Measurements from ENCODE around the gene NXPH1.

NXPH1 gene

GRCh38 chr7:8751557-8752231 is 318.3 kb downstream of the NXPH1 start:
- no peak overlapping the region for H3K23ac ChIP-seq (ENCODE audit: low read length)
- H2BK12ac ChIP-seq (ENCODE audit: low read length), result no peak overlapping the region
- H4K91ac ChIP-seq (ENCODE audit: low read depth, low read length), result no peak overlapping the region
- H3K27me3 ChIP-seq (ENCODE audit: insufficient read depth, low read length), result no peaks in the 10 kb centered on the region
- WGBS (ENCODE audit: extremely low coverage, insufficient coverage, insufficient read length), result no CpG with 5 or more reads among the region's 4 CpGs
- no peak overlapping the region for H2BK120ac ChIP-seq (ENCODE audit: insufficient read depth, low read length, poor library complexity)
- no peak overlapping the region for H2BK5ac ChIP-seq (ENCODE audit: low read depth, low read length, poor library complexity)
- no peaks in the 10 kb centered on the region for H3K9me3 ChIP-seq (ENCODE audit: insufficient read depth, low read depth, low read length)
- no peak for DNase-seq
- no peak overlapping the region for H2AFZ ChIP-seq (ENCODE audit: insufficient read depth, low read length, poor library complexity)
- H4K8ac ChIP-seq (ENCODE audit: low read depth, low read length), result no peak overlapping the region
- no peak overlapping the region for H3K14ac ChIP-seq (ENCODE audit: low read length)
- no peak overlapping the region for H3K4me3 ChIP-seq (ENCODE audit: low read depth, low read length)
- H3K18ac ChIP-seq (ENCODE audit: low read length), result no peak overlapping the region
- H3K4ac ChIP-seq (ENCODE audit: low read depth, low read length), result no peak overlapping the region
- H3K27ac ChIP-seq (ENCODE audit: low read depth, low read length), result no peak overlapping the region
- H2AK5ac ChIP-seq (ENCODE audit: low read length), result no peak overlapping the region
- H3K9ac ChIP-seq (ENCODE audit: low read length), result no peak overlapping the region
- no peak overlapping the region for H3K4me2 ChIP-seq (ENCODE audit: low read length)
- no peaks in the 10 kb centered on the region for H3K79me2 ChIP-seq (ENCODE audit: control insufficient read depth, insufficient read depth, low read length, poor library complexity)
- no peaks in the 10 kb centered on the region for H3K79me1 ChIP-seq (ENCODE audit: low read length)
- no peak overlapping the region for H4K12ac ChIP-seq (ENCODE audit: low read depth, low read length)
- H3K36me3 ChIP-seq (ENCODE audit: control insufficient read depth in 1 of 2, insufficient read depth in 2 of 2, low read length in 2 of 2), result no peaks in the 10 kb centered on the region
- H3K4me1 ChIP-seq (ENCODE audit: control insufficient read depth in 1 of 2, insufficient read depth in 2 of 2, low read length in 2 of 2), result no peaks in the 10 kb centered on the region

GRCh38 chr7:8753355-8753754 is 319.9 kb downstream of the NXPH1 start:
- Histone ChIP-seq H3K27ac (ENCODE audit: low read depth, low read length) (no peak overlapping the region), H3K79me1 (ENCODE audit: low read length) (no peaks in the 10 kb centered on the region), H3K9me3 (ENCODE audit: insufficient read depth, low read depth, low read length) (no peaks in the 10 kb centered on the region), H3K14ac (ENCODE audit: low read length) (no peak overlapping the region), H3K4me3 (ENCODE audit: low read depth, low read length) (no peak overlapping the region), H4K91ac (ENCODE audit: low read depth, low read length) (no peak overlapping the region), H2AFZ (ENCODE audit: insufficient read depth, low read length, poor library complexity) (no peak overlapping the region), H3K18ac (ENCODE audit: low read length) (no peak overlapping the region), H3K9ac (ENCODE audit: low read length) (no peak overlapping the region), H2BK12ac (ENCODE audit: low read length) (no peak overlapping the region), H3K79me2 (ENCODE audit: control insufficient read depth, insufficient read depth, low read length, poor library complexity) (no peaks in the 10 kb centered on the region), H3K36me3 (ENCODE audit: control insufficient read depth in 1 of 2, insufficient read depth in 2 of 2, low read length in 2 of 2) (no peaks in the 10 kb centered on the region), H2BK5ac (ENCODE audit: low read depth, low read length, poor library complexity) (no peak overlapping the region), H3K4ac (ENCODE audit: low read depth, low read length) (no peak overlapping the region), H3K23ac (ENCODE audit: low read length) (no peak overlapping the region), H2AK5ac (ENCODE audit: low read length) (no peak overlapping the region), H2BK120ac (ENCODE audit: insufficient read depth, low read length, poor library complexity) (no peak overlapping the region), H3K4me1 (ENCODE audit: control insufficient read depth in 1 of 2, insufficient read depth in 2 of 2, low read length in 2 of 2) (no peaks in the 10 kb centered on the region), H4K12ac (ENCODE audit: low read depth, low read length) (no peak overlapping the region), H3K4me2 (ENCODE audit: low read length) (no peak overlapping the region), H4K8ac (ENCODE audit: low read depth, low read length) (no peak overlapping the region), H3K27me3 (ENCODE audit: insufficient read depth, low read length) (no peaks in the 10 kb centered on the region)
- DNase-seq, result no peak
- no CpG with 5 or more reads among the region's 3 CpGs for WGBS (ENCODE audit: extremely low coverage, insufficient coverage, insufficient read length)

GRCh38 chr7:8761731-8762130 is 328.3 kb downstream of the NXPH1 start:
- H3K4me3 ChIP-seq (ENCODE audit: low read depth, low read length), result no peak overlapping the region

GRCh38 chr7:8762803-8763202 is 329.4 kb downstream of the NXPH1 start:
- no peak overlapping the region for H3K27ac ChIP-seq (ENCODE audit: low read depth, low read length)

More at GRCh38 chr7:8761731-8762130, 328.3 kb downstream of the NXPH1 start:
- H3K79me2 ChIP-seq (ENCODE audit: control insufficient read depth, insufficient read depth, low read length, poor library complexity), result no peaks in the 10 kb centered on the region
- no peak overlapping the region for H2BK5ac ChIP-seq (ENCODE audit: low read depth, low read length, poor library complexity)
- no CpG with 5 or more reads among the region's 1 CpG for WGBS (ENCODE audit: extremely low coverage, insufficient coverage, insufficient read length)
- H3K79me1 ChIP-seq (ENCODE audit: low read length), result no peaks in the 10 kb centered on the region
- no peak overlapping the region for H3K4ac ChIP-seq (ENCODE audit: low read depth, low read length)
- H3K23ac ChIP-seq (ENCODE audit: low read length), result no peak overlapping the region
- H3K18ac ChIP-seq (ENCODE audit: low read length), result no peak overlapping the region
- no peaks in the 10 kb centered on the region for H3K4me1 ChIP-seq (ENCODE audit: control insufficient read depth in 1 of 2, insufficient read depth in 2 of 2, low read length in 2 of 2)
- no peak overlapping the region for H2BK120ac ChIP-seq (ENCODE audit: insufficient read depth, low read length, poor library complexity)
- H3K14ac ChIP-seq (ENCODE audit: low read length), result no peak overlapping the region
- H3K36me3 ChIP-seq (ENCODE audit: control insufficient read depth in 1 of 2, insufficient read depth in 2 of 2, low read length in 2 of 2), result no peaks in the 10 kb centered on the region
- no peak overlapping the region for H2BK12ac ChIP-seq (ENCODE audit: low read length)
- H3K27me3 ChIP-seq (ENCODE audit: insufficient read depth, low read length), result no peaks in the 10 kb centered on the region
- H2AK5ac ChIP-seq (ENCODE audit: low read length), result no peak overlapping the region
- no peak overlapping the region for H4K91ac ChIP-seq (ENCODE audit: low read depth, low read length)
- no peak overlapping the region for H3K9ac ChIP-seq (ENCODE audit: low read length)
- no peak overlapping the region for H3K4me2 ChIP-seq (ENCODE audit: low read length)
- no peaks in the 10 kb centered on the region for H3K9me3 ChIP-seq (ENCODE audit: insufficient read depth, low read depth, low read length)
- no peak overlapping the region for H4K12ac ChIP-seq (ENCODE audit: low read depth, low read length)
- no peak overlapping the region for H2AFZ ChIP-seq (ENCODE audit: insufficient read depth, low read length, poor library complexity)
- H4K8ac ChIP-seq (ENCODE audit: low read depth, low read length), result no peak overlapping the region
- no peak overlapping the region for H3K27ac ChIP-seq (ENCODE audit: low read depth, low read length)
- DNase-seq, result no peak

More at GRCh38 chr7:8762803-8763202, 329.4 kb downstream of the NXPH1 start:
- H3K4ac ChIP-seq (ENCODE audit: low read depth, low read length), result no peak overlapping the region
- no peak overlapping the region for H4K8ac ChIP-seq (ENCODE audit: low read depth, low read length)
- no CpG with 5 or more reads among the region's 9 CpGs for WGBS (ENCODE audit: extremely low coverage, insufficient coverage, insufficient read length)
- H4K91ac ChIP-seq (ENCODE audit: low read depth, low read length), result no peak overlapping the region
- no peaks in the 10 kb centered on the region for H3K36me3 ChIP-seq (ENCODE audit: control insufficient read depth in 1 of 2, insufficient read depth in 2 of 2, low read length in 2 of 2)
- no peak overlapping the region for H3K23ac ChIP-seq (ENCODE audit: low read length)
- H3K27me3 ChIP-seq (ENCODE audit: insufficient read depth, low read length), result no peaks in the 10 kb centered on the region
- no peak overlapping the region for H3K14ac ChIP-seq (ENCODE audit: low read length)
- no peaks in the 10 kb centered on the region for H3K79me2 ChIP-seq (ENCODE audit: control insufficient read depth, insufficient read depth, low read length, poor library complexity)
- H2AK5ac ChIP-seq (ENCODE audit: low read length), result no peak overlapping the region
- H2BK12ac ChIP-seq (ENCODE audit: low read length), result no peak overlapping the region
- H3K79me1 ChIP-seq (ENCODE audit: low read length), result no peaks in the 10 kb centered on the region
- no peak overlapping the region for H3K9ac ChIP-seq (ENCODE audit: low read length)
- no peak for DNase-seq
- no peaks in the 10 kb centered on the region for H3K9me3 ChIP-seq (ENCODE audit: insufficient read depth, low read depth, low read length)
- H2AFZ ChIP-seq (ENCODE audit: insufficient read depth, low read length, poor library complexity), result no peak overlapping the region
- no peak overlapping the region for H2BK120ac ChIP-seq (ENCODE audit: insufficient read depth, low read length, poor library complexity)
- no peaks in the 10 kb centered on the region for H3K4me1 ChIP-seq (ENCODE audit: control insufficient read depth in 1 of 2, insufficient read depth in 2 of 2, low read length in 2 of 2)
- no peak overlapping the region for H3K4me2 ChIP-seq (ENCODE audit: low read length)
- H4K12ac ChIP-seq (ENCODE audit: low read depth, low read length), result no peak overlapping the region
- no peak overlapping the region for H3K18ac ChIP-seq (ENCODE audit: low read length)
- no peak overlapping the region for H3K4me3 ChIP-seq (ENCODE audit: low read depth, low read length)
- no peak overlapping the region for H2BK5ac ChIP-seq (ENCODE audit: low read depth, low read length, poor library complexity)
